OCI-LY3 (cell line): Measurements from ENCODE around the gene GPR137B.

Experiments
- EZH2phosphoT487 ChIP-seq: fragments of 200-600 bp; shearing (Covaris generic); IDR thresholded peaks from 2 replicates; pipeline ENCODE4 v1.6.1; 2018; ENCODE audit warnings: antibody characterized with exemption, mixed run types, low read depth
- TF ChIP-seq, protein P1 (sequence below): fragments of 200-600, 300-600 bp; sonication (generic); IDR thresholded peaks from 2 replicates; pipeline ENCODE4 v1.5.1; 2014; ENCODE audit warnings: antibody characterized with exemption, low read length, low read depth

DNA sequence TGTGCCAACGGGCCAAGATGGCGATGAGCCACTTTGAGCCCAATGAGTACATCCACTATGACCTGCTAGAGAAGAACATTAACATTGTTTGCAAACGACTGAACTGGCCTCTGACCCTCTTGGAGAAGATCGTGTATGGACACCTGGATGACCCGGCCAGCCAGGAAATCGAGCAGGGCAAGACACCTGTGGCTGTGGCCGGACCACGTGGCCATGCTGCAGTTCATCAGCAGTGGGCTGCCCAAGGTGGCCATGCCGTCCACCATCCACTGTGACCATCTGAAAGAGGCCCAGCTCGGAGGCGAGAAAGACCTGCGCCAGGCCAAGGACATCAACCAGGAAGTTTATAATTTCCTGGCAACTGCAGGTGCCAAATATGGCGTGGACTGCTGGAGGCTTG, 32.2 kb upstream of the GPR137B start:
- TF ChIP-seq, protein P1, sequence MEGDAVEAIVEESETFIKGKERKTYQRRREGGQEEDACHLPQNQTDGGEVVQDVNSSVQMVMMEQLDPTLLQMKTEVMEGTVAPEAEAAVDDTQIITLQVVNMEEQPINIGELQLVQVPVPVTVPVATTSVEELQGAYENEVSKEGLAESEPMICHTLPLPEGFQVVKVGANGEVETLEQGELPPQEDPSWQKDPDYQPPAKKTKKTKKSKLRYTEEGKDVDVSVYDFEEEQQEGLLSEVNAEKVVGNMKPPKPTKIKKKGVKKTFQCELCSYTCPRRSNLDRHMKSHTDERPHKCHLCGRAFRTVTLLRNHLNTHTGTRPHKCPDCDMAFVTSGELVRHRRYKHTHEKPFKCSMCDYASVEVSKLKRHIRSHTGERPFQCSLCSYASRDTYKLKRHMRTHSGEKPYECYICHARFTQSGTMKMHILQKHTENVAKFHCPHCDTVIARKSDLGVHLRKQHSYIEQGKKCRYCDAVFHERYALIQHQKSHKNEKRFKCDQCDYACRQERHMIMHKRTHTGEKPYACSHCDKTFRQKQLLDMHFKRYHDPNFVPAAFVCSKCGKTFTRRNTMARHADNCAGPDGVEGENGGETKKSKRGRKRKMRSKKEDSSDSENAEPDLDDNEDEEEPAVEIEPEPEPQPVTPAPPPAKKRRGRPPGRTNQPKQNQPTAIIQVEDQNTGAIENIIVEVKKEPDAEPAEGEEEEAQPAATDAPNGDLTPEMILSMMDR, result no peak
- no peak for TF ChIP-seq EZH2phosphoT487
